Activated T-cell treated with anti-CD3 and anti-CD28 coated beads for 24 hours (primary cell): ENCODE measurements around the gene THUMPD1.
"Not testable (repeated sequence)": the region's sequence is repeated elsewhere in the genome, so short reads cannot be mapped to it uniquely, and the experiment has no call there.

Experiments used
- DNase-seq: peaks from one replicate; pipeline ENCODE4 v3.0.0-alpha.2; 2020; ENCODE audit warnings: low read depth

Gene THUMPD1

GRCh38 chr16:20694096-20694495, 47.5 kb downstream of the THUMPD1 start:
- DNase-seq, result not testable (repeated sequence)

- DNase-seq, result no peak
Observed at GRCh38 chr16:20689668-20690067, 52.0 kb downstream of the THUMPD1 start.

DNA sequence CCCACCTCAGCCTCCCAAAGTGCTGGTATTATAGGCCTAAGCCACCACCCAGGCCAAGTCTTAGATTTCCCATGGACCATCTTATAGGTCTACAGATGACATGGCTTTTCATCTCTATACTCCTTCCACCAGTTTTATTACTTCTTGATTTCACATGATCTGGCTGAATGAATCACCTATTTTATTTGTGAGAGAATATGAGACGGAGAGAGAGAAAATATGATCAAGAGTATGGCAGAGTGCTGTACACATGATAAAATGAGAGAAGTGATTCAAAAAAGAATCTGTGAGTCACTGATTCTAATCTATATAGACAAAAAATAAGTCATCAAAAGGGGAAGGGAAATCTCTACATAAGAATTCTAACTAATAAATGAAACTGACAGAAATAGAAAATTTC, 57.8 kb downstream of the THUMPD1 start:
- no peak for DNase-seq
